Measurements from ENCODE around the gene CLN3. TPM values are rescaled to one million over a fixed set of nuclear protein-coding genes. Genes with fewer than 3 reads are reported as not detected.

Gene CLN3
- total and polyA plus RNA-seq, 2 of the 13 experiments (the other 11 are each of a cell fraction or from before 2014, with no cell fraction given) = 23.4 to 46.8 TPM

DNA sequence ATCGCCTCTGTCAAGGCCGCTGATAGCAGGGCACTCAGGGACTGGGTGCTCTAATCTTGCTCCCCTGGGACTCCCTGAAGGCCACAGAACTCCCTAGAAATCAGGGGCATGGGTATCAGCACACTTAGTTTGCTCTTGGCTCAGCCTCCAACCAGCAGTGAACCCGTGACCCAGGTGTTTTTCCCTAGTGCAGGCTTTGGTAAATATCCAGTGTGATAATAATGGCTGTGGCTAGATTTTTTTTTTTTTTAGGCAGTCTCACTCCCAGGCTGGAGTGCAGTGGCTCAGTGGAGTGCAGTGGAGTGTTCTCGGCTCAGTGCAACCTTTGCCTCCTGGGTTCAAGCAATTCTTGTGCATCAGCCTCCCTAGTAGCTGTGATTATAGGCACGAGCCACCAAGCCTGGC is 36.6 kb upstream of the CLN3 start (continued):
- TF ChIP-seq HBP1 (CRISPR knock-in tag; IDR thresholded peaks at IDR 0.05; ENCODE audit: low read depth) (no peak), FOXO1 (CRISPR knock-in tag; IDR thresholded peaks at IDR 0.05) (no peak; the same call in 1 of the 2 replicates), SSRP1 (CRISPR knock-in tag; IDR thresholded peaks at IDR 0.05) (0 out of 2 replicates have a peak, but pooled peaks have one; percentile 22), TERF1 (CRISPR knock-in tag; IDR thresholded peaks at IDR 0.05) (no peak), ZNF883 (CRISPR knock-in tag; IDR thresholded peaks at IDR 0.05; ENCODE audit: not compliant biosample characterization) (no peak), ZFY (CRISPR knock-in tag; IDR thresholded peaks at IDR 0.05) (no peak), ZNF414 (CRISPR knock-in tag; IDR thresholded peaks at IDR 0.05) (no peak), AFF4 (CRISPR knock-in tag; IDR thresholded peaks at IDR 0.05) (no peak), ZNF605 (CRISPR knock-in tag; IDR thresholded peaks at IDR 0.05) (no peak), KAT8 (CRISPR knock-in tag; IDR thresholded peaks at IDR 0.05) (no peak), NONO (IDR thresholded peaks at IDR 0.05) (no peak), NONO (CRISPR knock-in tag; conservative IDR thresholded peaks at IDR 0.05) (no peak), SIN3A (IDR thresholded peaks at IDR 0.05; ENCODE audit: borderline replicate concordance, low read depth, low read length) (no peak), PITX1 (CRISPR knock-in tag; IDR thresholded peaks at IDR 0.05) (no peak)
- TF ChIP-seq, protein P1, sequence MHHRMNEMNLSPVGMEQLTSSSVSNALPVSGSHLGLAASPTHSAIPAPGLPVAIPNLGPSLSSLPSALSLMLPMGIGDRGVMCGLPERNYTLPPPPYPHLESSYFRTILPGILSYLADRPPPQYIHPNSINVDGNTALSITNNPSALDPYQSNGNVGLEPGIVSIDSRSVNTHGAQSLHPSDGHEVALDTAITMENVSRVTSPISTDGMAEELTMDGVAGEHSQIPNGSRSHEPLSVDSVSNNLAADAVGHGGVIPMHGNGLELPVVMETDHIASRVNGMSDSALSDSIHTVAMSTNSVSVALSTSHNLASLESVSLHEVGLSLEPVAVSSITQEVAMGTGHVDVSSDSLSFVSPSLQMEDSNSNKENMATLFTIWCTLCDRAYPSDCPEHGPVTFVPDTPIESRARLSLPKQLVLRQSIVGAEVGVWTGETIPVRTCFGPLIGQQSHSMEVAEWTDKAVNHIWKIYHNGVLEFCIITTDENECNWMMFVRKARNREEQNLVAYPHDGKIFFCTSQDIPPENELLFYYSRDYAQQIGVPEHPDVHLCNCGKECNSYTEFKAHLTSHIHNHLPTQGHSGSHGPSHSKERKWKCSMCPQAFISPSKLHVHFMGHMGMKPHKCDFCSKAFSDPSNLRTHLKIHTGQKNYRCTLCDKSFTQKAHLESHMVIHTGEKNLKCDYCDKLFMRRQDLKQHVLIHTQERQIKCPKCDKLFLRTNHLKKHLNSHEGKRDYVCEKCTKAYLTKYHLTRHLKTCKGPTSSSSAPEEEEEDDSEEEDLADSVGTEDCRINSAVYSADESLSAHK (CRISPR knock-in tag; IDR thresholded peaks at IDR 0.05; ENCODE audit: borderline replicate concordance) = no peak

Data from HepG2 (cell line).